Stimulated activated CD4-positive, alpha-beta T cell treated with anti-CD3 and anti-CD28 coated beads, Interleukin-12 subunit alpha, Interleukin-12 subunit beta, amount 100 ng/mL, for 4 hours (primary cell): ENCODE results near the gene PROSER2.

Experiments
- DNase-seq: peaks from one replicate; pipeline ENCODE4 v3.0.0-alpha.2; 2020

PROSER2 gene

GRCh38 chr10:11805792-11806191 lies 17.4 kb upstream of the PROSER2 start:
- no peak for DNase-seq

GRCh38 chr10:11806706-11807105 lies 16.4 kb upstream of the PROSER2 start:
- no peak for DNase-seq

- no peak for DNase-seq
These were observed 14.3 kb upstream of the PROSER2 start for GRCh38 chr10:11808808-11809207.

- no peak for DNase-seq
These were observed 12.8 kb upstream of the PROSER2 start for GRCh38 chr10:11810313-11810766.

DNA sequence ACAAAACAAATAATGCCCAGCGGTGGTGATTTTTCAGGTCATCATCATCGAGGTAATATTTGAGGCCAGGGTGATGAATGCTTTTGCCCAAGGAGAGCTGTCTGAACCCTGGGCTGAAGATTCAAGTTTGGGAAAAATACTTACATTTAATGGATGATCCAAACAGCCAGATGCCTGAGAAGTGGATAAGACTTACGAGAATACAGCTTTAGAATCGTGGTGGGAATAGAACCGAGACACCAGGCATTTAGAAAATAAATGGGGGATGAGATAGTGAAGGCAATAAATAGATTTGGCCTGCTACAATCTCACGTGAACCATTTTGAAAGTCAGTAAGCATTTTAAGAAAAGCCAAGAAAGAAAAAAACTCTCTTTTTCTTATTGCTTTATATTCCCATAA lies 12.2 kb upstream of the PROSER2 start:
- no peak for DNase-seq

- DNase-seq, result no peak
These were observed 10.0 kb upstream of the PROSER2 start for GRCh38 chr10:11813177-11813576.

DNA sequence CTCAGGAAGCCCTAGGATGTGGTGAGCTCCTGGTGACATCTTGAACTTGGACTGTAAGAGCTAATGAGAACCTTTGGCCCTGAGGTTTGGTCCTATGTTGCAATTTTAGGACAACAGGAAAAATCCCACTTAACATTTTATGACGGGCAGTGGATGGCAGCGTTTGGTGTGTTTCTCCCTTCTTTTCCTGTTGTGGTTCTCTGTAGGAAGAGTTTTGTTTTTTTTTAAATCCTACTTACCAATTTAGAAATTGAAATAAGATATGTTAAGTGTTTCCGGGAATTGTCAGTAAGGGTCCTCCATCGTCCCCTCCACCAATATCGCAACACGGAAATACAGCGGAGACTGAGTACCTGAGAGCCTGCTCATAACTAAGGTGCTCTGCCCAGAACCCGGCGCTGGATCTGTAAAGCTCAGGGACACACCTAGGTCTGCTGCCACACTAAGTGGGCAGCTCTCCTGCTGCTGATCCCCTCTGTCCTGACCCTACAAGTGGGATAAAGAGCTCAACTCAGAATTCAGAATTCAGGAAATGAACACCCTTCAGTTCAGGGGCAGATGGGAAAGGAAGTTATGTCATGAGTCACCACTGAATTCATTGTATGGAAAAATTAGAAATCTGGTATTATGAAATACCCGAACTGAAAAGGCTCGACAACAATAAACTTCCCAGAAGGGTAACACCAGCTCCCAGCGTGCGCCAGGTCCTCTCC lies 9.1 kb upstream of the PROSER2 start:
- no peak for DNase-seq

- DNase-seq, result no peak
These were observed 4.1 kb upstream of the PROSER2 start for GRCh38 chr10:11819027-11819426.

GRCh38 chr10:11822026-11822756 lies 965 bp upstream of the PROSER2 start:
- no peak for DNase-seq

DNA sequence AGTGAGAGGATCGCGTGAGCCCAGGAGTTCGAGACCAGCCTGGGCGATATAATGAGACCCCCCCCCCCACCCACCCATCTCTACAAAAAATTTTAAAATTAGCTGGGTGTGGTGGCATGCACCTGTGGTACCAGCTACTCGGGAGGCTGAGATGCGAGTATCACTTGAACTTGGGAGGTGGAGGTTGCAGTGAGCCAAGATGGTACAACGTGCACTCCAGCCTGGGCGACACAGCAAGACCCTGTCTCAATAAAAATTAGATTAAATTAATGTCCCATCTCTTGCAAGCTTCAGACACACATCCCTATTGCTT lies 391 bp upstream of the PROSER2 start:
- DNase-seq, result no peak

GRCh38 chr10:11823989-11824346 lies 812 bp downstream of the PROSER2 start:
- DNase-seq, result no peak

DNA sequence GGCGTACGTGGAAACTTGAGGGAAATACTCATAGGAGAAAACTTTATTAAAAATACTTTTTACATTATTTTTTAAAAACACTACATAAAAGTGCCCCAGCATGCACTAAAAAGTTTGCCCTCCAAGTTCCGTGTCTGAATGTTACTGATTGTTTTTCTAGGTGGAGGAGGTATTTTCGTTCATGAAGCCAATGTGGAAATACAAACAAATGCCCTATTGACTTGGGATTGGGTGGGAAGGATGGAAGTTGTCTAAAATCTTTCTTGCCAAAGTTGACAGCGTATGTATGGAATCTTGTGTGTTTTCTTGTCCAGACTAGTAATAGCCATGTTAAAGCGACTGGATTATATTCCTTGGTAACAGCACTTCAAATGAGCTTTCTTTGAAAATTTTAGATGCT lies 1.2 kb downstream of the PROSER2 start:
- DNase-seq, result no peak

GRCh38 chr10:11824825-11825224 lies 1.7 kb downstream of the PROSER2 start:
- no peak for DNase-seq

DNA sequence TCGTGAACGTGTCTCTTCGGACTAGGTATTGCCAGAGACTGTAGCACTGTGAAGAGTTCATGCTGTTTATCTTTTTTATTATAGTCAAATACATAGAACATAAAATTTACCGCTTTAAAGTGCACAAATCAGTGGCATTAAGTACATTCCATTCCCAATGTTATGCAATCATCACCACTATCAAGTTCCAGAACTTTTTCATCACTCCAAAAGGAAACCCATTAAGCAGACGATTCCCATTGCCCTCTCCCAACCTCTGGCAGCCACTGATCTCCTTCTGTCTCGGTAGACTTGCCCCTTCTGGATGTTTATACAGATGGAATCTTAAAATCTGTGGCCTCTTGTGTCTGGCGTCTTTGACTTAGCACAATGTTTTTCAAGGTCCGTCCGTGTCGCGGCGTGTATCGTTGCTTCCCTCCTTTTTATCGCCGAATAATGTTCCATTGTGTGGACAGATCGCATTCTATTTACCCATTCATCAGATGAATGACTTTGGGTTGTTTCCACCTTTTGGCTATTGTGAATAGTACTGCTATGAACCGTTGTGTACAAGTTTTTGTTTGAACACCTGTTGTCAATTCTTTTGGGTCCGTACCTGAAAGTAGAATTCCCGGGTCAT lies 2.7 kb downstream of the PROSER2 start:
- DNase-seq, result no peak

GRCh38 chr10:11827006-11827405 lies 3.9 kb downstream of the PROSER2 start:
- DNase-seq, result no peak

DNA sequence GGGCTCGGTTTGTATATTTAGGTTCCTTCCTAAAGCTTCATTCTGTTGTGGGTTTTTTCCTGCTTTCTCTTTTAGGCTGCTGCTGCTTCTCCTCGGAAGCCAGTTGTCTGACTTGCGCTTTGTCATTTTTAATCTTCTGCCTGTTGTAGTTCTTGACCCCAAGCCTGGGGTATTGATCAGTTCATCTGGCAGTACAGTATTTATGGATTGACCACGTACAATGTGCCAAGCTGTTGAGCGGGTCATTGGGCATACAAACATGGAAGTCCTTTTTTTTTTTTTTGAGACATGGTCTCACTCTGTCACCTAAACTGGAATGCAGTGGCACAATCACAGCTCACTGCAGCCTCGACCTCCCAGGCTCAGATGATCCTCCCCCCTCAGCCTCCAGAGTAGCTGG lies 4.3 kb downstream of the PROSER2 start:
- DNase-seq, result no peak

- DNase-seq, result no peak
These were observed 5.6 kb downstream of the PROSER2 start for GRCh38 chr10:11828682-11829284.

GRCh38 chr10:11830836-11831519 lies 7.8 kb downstream of the PROSER2 start:
- no peak for DNase-seq

GRCh38 chr10:11831520-11831951 lies 8.4 kb downstream of the PROSER2 start:
- DNase-seq, result no peak

- no peak for DNase-seq
These were observed 8.9 kb downstream of the PROSER2 start for GRCh38 chr10:11832042-11832441.

- no peak for DNase-seq
These were observed 11.9 kb downstream of the PROSER2 start for GRCh38 chr10:11835061-11835460.

- DNase-seq, result no peak
These were observed 12.5 kb downstream of the PROSER2 start for GRCh38 chr10:11835704-11836103.
